Tibial artery (tissue), 4 donors: ENCODE data around the gene DPP3.
A peak's percentile ranks its signal among the peaks of the same experiment; 100 is the strongest.
"Not testable (repeated sequence)": the region's sequence is repeated elsewhere in the genome, so short reads cannot be mapped to it uniquely, and the experiment has no call there.

Experiments
- DNase-seq, 2 donors: peaks; one replicate each; pipeline ENCODE4 v3.0.0-alpha.2; 2019
- H3K27ac ChIP-seq, 2 donors: fragments of 200-600 bp; sonication (generic) in 1 of 2; 1 replicate in 1 of 2; 2 replicates in 1 of 2; pipeline ENCODE4 v1.5.1; 2018 to 2019; ENCODE audit warnings: mild to moderate bottlenecking in 1 of 2
- H3K27me3 ChIP-seq, 2 donors: fragments of 200-600 bp; sonication (generic) in 1 of 2; one replicate each; pipeline versions ENCODE4 v1.5.1 to v1.6.0; 2016 to 2019
- H3K36me3 ChIP-seq, 3 donors: fragments of 200-600 bp; sonication (generic) in 2 of 3; one replicate each; pipeline ENCODE4 v1.5.1; 2016 to 2019; ENCODE audit warnings: mild to moderate bottlenecking in 2 of 3
- H3K4me1 ChIP-seq, 4 donors: fragments of 200-600 bp; sonication (generic) in 2 of 4; 1 replicate in 3 of 4; 2 replicates in 1 of 4; pipeline ENCODE4 v1.5.1; 2016 to 2019
- H3K4me3 ChIP-seq, 2 donors: fragments of 200-600 bp; sonication (generic) in 1 of 2; 1 replicate in 1 of 2; 2 replicates in 1 of 2; pipeline ENCODE4 v1.5.1; 2018 to 2019; ENCODE audit warnings: mild to moderate bottlenecking in 2 of 2
- H3K9me3 ChIP-seq, 3 donors: fragments of 200-600 bp; sonication (generic) in 1 of 3; one replicate each; pipeline ENCODE4 v1.5.1; 2016 to 2019
- intact Hi-C: fragments of 100-400 bp; cut with DNase I; formaldehyde crosslinking; loops from one replicate; pipeline ENCODE4 v1.15.0; 2023; ENCODE audit warnings: low total_unique reads
- TF ChIP-seq, protein P1 (sequence below), 2 experiments: fragments of 200-600 bp in 1 of 2; fragments of 450-650 bp in 1 of 2; IDR thresholded peaks; one replicate each; pipeline ENCODE4 v1.5.1; 2017 to 2019; ENCODE audit warnings: antibody characterized with exemption in 2 of 2, mild to moderate bottlenecking in 1 of 2, moderate library complexity in 1 of 2

Gene DPP3, protein sequence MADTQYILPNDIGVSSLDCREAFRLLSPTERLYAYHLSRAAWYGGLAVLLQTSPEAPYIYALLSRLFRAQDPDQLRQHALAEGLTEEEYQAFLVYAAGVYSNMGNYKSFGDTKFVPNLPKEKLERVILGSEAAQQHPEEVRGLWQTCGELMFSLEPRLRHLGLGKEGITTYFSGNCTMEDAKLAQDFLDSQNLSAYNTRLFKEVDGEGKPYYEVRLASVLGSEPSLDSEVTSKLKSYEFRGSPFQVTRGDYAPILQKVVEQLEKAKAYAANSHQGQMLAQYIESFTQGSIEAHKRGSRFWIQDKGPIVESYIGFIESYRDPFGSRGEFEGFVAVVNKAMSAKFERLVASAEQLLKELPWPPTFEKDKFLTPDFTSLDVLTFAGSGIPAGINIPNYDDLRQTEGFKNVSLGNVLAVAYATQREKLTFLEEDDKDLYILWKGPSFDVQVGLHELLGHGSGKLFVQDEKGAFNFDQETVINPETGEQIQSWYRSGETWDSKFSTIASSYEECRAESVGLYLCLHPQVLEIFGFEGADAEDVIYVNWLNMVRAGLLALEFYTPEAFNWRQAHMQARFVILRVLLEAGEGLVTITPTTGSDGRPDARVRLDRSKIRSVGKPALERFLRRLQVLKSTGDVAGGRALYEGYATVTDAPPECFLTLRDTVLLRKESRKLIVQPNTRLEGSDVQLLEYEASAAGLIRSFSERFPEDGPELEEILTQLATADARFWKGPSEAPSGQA

GRCh38 chr11:66480117-66480938 is at the start of gene DPP3:
DPP3 (plus strand) TSS chr11:66480434; CDS start chr11:66482201, 1,767 bp downstream.
- intact Hi-C loops: no loop called here
- H3K27ac ChIP-seq: peak within 1 kb of the TSS; percentile 84 to 97
- H3K36me3 ChIP-seq: peaks cover 6 to 49% (median 10%) of the 10 kb centered on the region in 3 donors
- H3K4me3 ChIP-seq: peak within 1 kb of the TSS; percentile 67 to 77
- H3K9me3 ChIP-seq: no peaks in the 10 kb centered on the region
- DNase-seq: peak; percentile 96 to 99
- TF ChIP-seq, protein P1, sequence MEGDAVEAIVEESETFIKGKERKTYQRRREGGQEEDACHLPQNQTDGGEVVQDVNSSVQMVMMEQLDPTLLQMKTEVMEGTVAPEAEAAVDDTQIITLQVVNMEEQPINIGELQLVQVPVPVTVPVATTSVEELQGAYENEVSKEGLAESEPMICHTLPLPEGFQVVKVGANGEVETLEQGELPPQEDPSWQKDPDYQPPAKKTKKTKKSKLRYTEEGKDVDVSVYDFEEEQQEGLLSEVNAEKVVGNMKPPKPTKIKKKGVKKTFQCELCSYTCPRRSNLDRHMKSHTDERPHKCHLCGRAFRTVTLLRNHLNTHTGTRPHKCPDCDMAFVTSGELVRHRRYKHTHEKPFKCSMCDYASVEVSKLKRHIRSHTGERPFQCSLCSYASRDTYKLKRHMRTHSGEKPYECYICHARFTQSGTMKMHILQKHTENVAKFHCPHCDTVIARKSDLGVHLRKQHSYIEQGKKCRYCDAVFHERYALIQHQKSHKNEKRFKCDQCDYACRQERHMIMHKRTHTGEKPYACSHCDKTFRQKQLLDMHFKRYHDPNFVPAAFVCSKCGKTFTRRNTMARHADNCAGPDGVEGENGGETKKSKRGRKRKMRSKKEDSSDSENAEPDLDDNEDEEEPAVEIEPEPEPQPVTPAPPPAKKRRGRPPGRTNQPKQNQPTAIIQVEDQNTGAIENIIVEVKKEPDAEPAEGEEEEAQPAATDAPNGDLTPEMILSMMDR (IDR thresholded peaks at IDR 0.05): no peak
- H3K4me1 ChIP-seq: peaks cover 0 to 22% (median 15%) of the 10 kb centered on the region in 4 donors
- H3K27me3 ChIP-seq: no peaks in the 10 kb centered on the region

- DNase-seq, H3K4me3 ChIP-seq, H3K9me3 ChIP-seq, H3K27me3 ChIP-seq, H3K4me1 ChIP-seq, H3K27ac ChIP-seq: not testable (repeated sequence)
- peaks cover 13 to 59% (median 33%) of the 10 kb centered on the region in 3 donors for H3K36me3 ChIP-seq
- intact Hi-C loops: loop anchor here (2.0 kb wide), 1 partner anchor 22 kb away; no protein-coding TSS in a partner anchor
Measured at GRCh38 chr11:66431287-66431686, 48.9 kb upstream of the DPP3 start.

DNA sequence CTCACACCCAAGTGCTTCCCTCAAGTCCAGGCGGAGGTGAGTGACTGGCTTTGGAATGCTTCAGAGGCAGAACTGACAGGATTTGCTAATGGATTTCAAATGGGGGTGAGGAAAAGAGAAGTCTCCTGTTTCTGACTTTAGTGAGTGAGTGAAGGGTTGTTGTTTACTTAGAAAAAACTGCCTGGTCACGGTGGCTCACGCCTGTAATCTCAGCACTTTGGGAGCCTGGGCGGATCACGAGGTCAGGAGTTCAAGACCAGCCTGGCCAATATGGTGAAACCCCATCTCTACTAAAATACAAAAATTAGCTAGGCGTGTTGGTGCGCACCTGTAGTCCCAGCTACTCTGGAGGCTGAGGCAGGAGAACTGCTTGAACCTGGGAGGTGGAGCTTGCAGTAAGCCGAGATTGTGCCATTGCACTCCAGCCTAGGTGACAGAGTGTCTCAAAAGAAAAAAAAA is 48.3 kb upstream of the DPP3 start:
- not testable (repeated sequence) for H3K27ac ChIP-seq, H3K4me3 ChIP-seq, H3K27me3 ChIP-seq, DNase-seq, H3K4me1 ChIP-seq, H3K9me3 ChIP-seq
- peaks cover 17 to 57% (median 35%) of the 10 kb centered on the region in 3 donors for H3K36me3 ChIP-seq
- intact Hi-C loops: loop anchor here (2.0 kb wide), 1 partner anchor 23 kb away; no protein-coding TSS in a partner anchor

GRCh38 chr11:66432597-66432996 is 47.6 kb upstream of the DPP3 start:
- H3K4me3 ChIP-seq: no peak overlapping the region
- H3K4me1 ChIP-seq: peaks cover 0 to under 1% (median 0%) of the 10 kb centered on the region in 4 donors
- H3K36me3 ChIP-seq: peaks cover 18 to 56% (median 37%) of the 10 kb centered on the region in 3 donors
- H3K27me3 ChIP-seq: no peaks in the 10 kb centered on the region
- H3K9me3 ChIP-seq: no peaks in the 10 kb centered on the region
- TF ChIP-seq, protein P1 (IDR thresholded peaks at IDR 0.05): no peak
- DNase-seq: no peak
- no peak overlapping the region for H3K27ac ChIP-seq
- intact Hi-C loops: no loop called here

GRCh38 chr11:66437979-66438503 is 42.2 kb upstream of the DPP3 start:
- H3K4me1 ChIP-seq: peaks cover 0 to 9% (median 6%) of the 10 kb centered on the region in 4 donors
- H3K36me3 ChIP-seq: peaks cover 18 to 40% (median 31%) of the 10 kb centered on the region in 3 donors
- no peaks in the 10 kb centered on the region for H3K27me3 ChIP-seq
- H3K9me3 ChIP-seq: no peaks in the 10 kb centered on the region
- peak overlapping the region; percentile 71 to 79 for H3K4me3 ChIP-seq
- H3K27ac ChIP-seq: peak overlapping the region; percentile 70 to 79
- TF ChIP-seq, protein P1 (IDR thresholded peaks at IDR 0.05): no peak
- intact Hi-C loops: no loop called here
- no peak for DNase-seq
